ENCODE measurements around the gene CFAP97D2.
"Not testable (repeated sequence)": the region's sequence is repeated elsewhere in the genome, so short reads cannot be mapped to it uniquely, and the experiment has no call there.

The CFAP97D2 gene

DNA sequence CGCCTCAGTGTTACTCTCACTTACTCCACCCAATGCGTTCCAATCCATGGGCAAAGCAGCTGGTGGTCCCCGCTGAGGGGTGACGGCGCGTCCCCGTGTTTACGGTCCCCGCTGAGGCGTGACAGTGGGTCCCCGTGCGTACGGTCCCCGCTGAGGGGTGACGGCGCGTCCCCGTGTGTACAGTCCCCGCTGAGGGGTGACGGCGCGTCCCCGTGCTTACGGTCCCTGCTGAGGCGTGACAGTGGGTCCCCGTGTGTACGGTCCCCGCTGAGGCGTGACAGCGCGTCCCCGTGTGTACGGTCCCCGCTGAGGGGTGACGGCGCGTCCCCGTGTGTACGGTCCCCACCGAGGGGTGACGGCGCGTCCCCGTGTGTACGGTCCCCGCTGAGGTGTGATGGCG is 19.5 kb downstream of the CFAP97D2 start:
- H3K4me3 ChIP-seq (ENCODE audit: low read depth, low read length) = no peak overlapping the region

DNA sequence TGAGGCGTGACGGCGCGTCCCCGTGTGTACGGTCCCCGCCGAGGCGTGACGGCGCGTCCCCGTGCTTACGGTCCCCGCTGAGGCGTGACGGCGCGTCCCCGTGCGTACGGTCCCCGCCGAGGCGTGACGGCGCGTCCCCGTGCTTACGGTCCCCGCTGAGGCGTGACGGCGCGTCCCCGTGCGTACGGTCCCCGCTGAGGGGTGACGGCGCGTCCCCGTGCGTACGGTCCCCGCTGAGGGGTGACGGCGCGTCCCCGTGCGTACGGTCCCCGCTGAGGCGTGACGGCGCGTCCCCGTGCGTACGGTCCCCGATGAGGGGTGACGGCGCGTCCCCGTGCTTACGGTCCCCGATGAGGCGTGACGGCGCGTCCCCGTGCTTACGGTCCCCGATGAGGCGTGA is 20.5 kb downstream of the CFAP97D2 start:
- H3K4me3 ChIP-seq (ENCODE audit: low read depth, low read length) = not testable (repeated sequence)

DNA sequence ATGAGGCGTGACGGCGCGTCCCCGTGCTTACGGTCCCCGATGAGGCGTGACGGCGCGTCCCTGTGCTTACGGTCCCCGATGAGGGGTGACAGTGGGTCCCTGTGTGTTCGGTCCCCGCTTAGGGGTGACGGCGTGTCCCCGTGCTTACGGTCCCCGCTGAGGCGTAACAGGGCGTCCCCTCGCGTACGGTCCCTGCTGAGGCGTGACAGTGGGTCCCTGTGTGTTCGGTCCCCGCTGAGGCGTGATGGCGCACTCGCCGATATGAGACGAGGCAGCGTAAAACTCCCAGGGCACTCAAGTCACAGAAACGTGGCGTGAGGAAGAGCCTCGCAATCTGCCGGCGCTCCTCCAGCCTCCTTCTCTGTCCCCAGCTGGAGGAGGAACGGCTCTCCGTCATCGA is 20.9 kb downstream of the CFAP97D2 start:
- H3K4me3 ChIP-seq (ENCODE audit: low read depth, low read length) = no peak overlapping the region

DNA sequence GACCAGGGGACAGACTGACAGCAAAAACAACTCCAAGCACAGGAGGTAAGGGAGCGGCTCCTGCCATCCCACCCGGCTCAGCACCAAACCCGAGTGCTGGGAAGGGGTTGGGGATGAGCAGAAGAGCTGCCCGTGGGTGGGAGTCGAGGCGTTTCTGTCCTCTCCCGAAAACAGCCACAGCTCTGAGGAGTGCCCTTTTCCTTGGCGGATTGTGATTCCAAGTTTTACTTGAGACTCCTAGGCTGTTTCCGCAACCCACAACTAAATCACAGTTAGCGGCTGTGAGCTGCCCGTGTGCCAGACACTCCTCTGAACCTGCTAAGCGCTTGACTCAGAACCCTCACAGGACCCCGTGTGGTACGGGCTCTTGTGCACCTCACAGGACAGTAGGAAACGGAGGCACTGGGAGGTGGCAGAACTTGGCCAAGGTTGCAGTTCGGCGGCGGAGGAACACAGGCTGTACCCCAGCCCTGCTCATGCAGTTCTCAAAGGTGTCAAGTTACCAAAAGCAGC is 21.4 kb downstream of the CFAP97D2 start:
- no peak overlapping the region for H3K4me3 ChIP-seq (ENCODE audit: low read depth, low read length)

DNA sequence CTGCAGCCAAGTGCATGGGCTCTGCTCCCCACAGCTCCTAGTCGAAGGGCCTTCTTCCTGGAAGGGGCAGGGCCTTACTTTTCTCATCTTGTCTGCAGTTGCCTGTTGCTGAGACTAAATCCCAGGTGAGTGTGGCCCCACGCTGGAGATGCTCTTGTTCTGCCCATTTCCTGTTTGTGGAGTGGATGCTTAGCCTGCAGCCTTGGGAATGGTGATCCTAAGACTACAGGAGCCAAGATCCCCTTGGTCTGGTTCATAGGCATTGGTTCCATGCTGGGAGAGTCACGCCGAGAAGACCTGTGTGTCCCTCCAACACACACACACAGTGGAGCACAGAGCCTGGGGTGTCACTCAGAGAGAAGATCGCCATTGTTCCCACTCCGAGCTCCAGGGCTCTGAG is 23.5 kb downstream of the CFAP97D2 start:
- H3K4me3 ChIP-seq (ENCODE audit: low read depth, low read length) = no peak overlapping the region

GRCh38 chr13:114203536-114203935 is 24.5 kb downstream of the CFAP97D2 start:
- no peak overlapping the region for H3K4me3 ChIP-seq (ENCODE audit: low read depth, low read length)

- H3K4me3 ChIP-seq (ENCODE audit: low read depth, low read length) = no peak overlapping the region
Measured at GRCh38 chr13:114204894-114205293, 25.8 kb downstream of the CFAP97D2 start.

DNA sequence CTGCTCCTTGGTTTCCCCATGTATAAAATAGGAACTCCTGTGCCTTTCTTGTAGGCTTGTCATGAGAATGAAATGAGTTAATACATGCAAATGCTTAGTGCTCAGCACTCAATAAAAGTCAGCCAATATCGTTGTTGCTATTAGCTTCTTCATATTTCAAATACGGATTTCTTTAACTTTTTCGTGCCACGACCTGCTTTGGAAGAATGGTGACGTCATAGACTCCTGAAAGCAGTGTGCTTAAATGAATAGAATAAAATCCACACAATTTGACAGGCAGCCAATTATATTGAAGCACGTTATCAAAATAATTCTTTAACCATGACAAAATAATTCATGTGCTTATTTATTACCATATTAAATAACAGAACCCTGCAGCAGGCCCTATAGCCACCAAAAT is 29.1 kb downstream of the CFAP97D2 start:
- no peak overlapping the region for H3K4me3 ChIP-seq (ENCODE audit: low read depth, low read length)

GRCh38 chr13:114211446-114212157 is 32.5 kb downstream of the CFAP97D2 start:
- H3K4me3 ChIP-seq (ENCODE audit: low read depth, low read length) = no peak overlapping the region

DNA sequence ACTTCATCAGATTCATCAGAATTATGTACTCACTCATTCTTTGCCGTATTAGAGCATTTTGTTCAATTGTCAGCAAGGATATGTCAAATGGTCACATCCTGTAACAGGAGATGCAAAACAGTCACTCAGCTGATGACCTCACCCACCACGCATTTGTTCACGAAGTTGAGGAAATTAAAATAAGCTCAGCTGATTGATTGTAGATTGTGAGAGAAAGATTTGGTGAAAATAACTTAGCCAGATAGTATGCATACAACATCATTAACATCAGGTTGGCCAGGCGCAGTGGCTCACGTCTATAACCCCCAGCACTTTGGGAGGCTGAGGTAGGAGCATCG is 33.1 kb downstream of the CFAP97D2 start:
- H3K4me3 ChIP-seq (ENCODE audit: low read depth, low read length) = no peak overlapping the region

GRCh38 chr13:114213980-114214379 is 34.9 kb downstream of the CFAP97D2 start:
- no peak overlapping the region for H3K4me3 ChIP-seq (ENCODE audit: low read depth, low read length)

DNA sequence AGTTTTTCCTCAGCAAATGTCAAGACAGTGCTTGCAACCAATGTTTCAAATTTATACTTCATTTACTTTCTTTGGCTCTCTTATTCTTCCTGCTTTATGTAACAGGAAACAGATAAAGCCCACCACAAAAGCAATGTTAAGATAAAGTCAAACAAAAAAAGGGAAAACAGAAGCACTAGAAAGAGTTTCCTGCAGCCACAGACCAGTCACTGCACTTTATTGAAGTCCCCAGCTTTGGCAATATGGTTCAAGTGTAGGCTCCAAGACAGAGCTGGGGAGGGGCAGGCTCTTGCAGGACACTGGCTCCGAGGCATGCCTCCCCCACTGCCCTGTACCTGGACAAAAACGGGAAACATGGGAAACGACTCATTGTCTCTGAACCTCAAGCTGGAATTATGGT is 40.3 kb downstream of the CFAP97D2 start:
- no peak overlapping the region for H3K4me3 ChIP-seq (ENCODE audit: low read depth, low read length)

GRCh38 chr13:114222461-114222968 is 43.5 kb downstream of the CFAP97D2 start:
- no peak overlapping the region for H3K4me3 ChIP-seq (ENCODE audit: low read depth, low read length)

GRCh38 chr13:114224201-114224600 is 45.1 kb downstream of the CFAP97D2 start:
- no peak overlapping the region for H3K4me3 ChIP-seq (ENCODE audit: low read depth, low read length)

- H3K4me3 ChIP-seq (ENCODE audit: low read depth, low read length) = no peak overlapping the region
Measured at GRCh38 chr13:114225610-114226009, 46.6 kb downstream of the CFAP97D2 start.

GRCh38 chr13:114226088-114226487 is 47.0 kb downstream of the CFAP97D2 start:
- no peak overlapping the region for H3K4me3 ChIP-seq (ENCODE audit: low read depth, low read length)

GRCh38 chr13:114226699-114227323 is 47.8 kb downstream of the CFAP97D2 start:
- H3K4me3 ChIP-seq (ENCODE audit: low read depth, low read length) = no peak overlapping the region

DNA sequence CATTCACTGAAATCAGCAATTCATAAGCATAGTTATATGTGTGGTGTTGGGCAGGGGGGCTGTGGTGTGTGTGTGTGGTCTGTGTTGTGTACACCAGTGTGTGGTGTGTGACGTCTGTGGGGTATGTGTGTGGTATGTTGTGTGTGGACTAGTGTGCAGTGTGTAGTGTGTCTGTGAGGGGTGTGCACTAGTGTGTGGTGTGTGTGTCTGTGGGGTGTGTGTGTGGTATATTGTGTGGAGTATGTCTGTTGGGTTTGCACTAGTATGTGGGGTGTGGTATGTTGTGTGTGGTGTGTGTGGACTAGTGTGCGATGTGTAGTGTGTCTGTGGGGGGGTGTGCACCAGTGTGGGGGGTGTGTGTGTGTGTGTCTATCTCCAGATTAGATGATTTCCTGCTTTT is 48.5 kb downstream of the CFAP97D2 start:
- H3K4me3 ChIP-seq (ENCODE audit: low read depth, low read length) = no peak overlapping the region

GRCh38 chr13:114228176-114228575 is 49.1 kb downstream of the CFAP97D2 start:
- no peak overlapping the region for H3K4me3 ChIP-seq (ENCODE audit: low read depth, low read length)

- no peak overlapping the region for H3K4me3 ChIP-seq (ENCODE audit: low read depth, low read length)
Measured at GRCh38 chr13:114229506-114229905, 50.4 kb downstream of the CFAP97D2 start.

- no peak overlapping the region for H3K4me3 ChIP-seq (ENCODE audit: low read depth, low read length)
Measured at GRCh38 chr13:114230117-114230516, 51.1 kb downstream of the CFAP97D2 start.

DNA sequence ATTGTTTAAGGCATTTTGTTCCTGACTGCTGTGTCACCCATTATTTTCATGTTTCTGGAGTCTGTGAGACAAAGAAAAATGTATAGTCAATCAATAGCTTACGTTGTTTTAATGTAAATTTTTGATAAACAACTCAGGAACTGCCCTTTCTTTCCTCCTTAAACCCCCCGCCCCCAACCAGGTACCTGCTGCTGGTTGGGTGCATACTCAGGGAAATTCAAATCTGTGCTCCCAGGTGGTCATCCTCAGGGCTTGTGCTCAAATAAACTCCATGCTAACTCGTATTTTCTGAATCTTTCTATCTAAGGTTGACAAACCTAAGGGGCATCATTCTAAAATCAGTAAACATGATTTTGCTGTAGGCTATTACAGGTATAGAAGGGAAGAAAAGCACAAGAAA is 51.5 kb downstream of the CFAP97D2 start:
- H3K4me3 ChIP-seq (ENCODE audit: low read depth, low read length) = no peak overlapping the region
